RWPE2 (cell line): ENCODE measurements around the gene AKAP6.

Experiments
- ATAC-seq: fragments of 200-7000 bp; cut with Tn5 transposase; 3 replicates; pipeline ENCODE4 v1.9.1; 2021; ENCODE audit warnings: low read depth
- DNase-seq: peaks from one replicate; pipeline ENCODE4 v3.0.0-alpha.2; 2020; ENCODE audit warnings: low spot score
- H3K27ac ChIP-seq: fragments of 450-650 bp; 2 replicates; pipeline ENCODE4 v1.5.1; 2017; ENCODE audit warnings: mild to moderate bottlenecking; ENCODE audit not compliant: poor library complexity, severe bottlenecking
- H3K27me3 ChIP-seq: fragments of 250-450 bp; sonication (Bioruptor Pico); 2 replicates; pipeline ENCODE4 v1.5.1; 2021; ENCODE audit warnings: mild to moderate bottlenecking, moderate library complexity; ENCODE audit not compliant: insufficient read depth, poor library complexity, severe bottlenecking
- H3K36me3 ChIP-seq: fragments of 250-450 bp; sonication (Bioruptor Pico); 2 replicates; pipeline ENCODE4 v1.5.1; 2020; ENCODE audit warnings: low read depth, mild to moderate bottlenecking, moderate library complexity
- H3K4me1 ChIP-seq: fragments of 250-450 bp; sonication (Bioruptor Pico); 2 replicates; pipeline ENCODE4 v1.5.1; 2021; ENCODE audit warnings: mild to moderate bottlenecking, moderate library complexity; ENCODE audit not compliant: insufficient read depth, poor library complexity, severe bottlenecking
- H3K4me3 ChIP-seq: fragments of 250-450 bp; sonication (Bioruptor Pico); 2 replicates; pipeline ENCODE4 v1.5.1; 2021; ENCODE audit warnings: mild to moderate bottlenecking, moderate library complexity; ENCODE audit not compliant: severe bottlenecking
- H3K9me3 ChIP-seq: fragments of 250-450 bp; sonication (Bioruptor Pico); 2 replicates; pipeline ENCODE4 v1.5.1; 2021; ENCODE audit warnings: mild to moderate bottlenecking, moderate library complexity; ENCODE audit not compliant: severe bottlenecking
- TF ChIP-seq, protein P1 (sequence below): fragments of 450-650 bp; IDR thresholded peaks from one replicate; pipeline ENCODE4 v1.5.1; 2017; ENCODE audit warnings: mild to moderate bottlenecking, moderate library complexity; ENCODE audit not compliant: poor library complexity, severe bottlenecking

The AKAP6 gene

GRCh38 chr14:32827514-32827913 is 498.4 kb downstream of the AKAP6 start:
- Histone ChIP-seq H3K4me1 (peaks cover 10% of the 10 kb centered on the region), H3K27ac (no peak overlapping the region), H3K9me3 (no peaks in the 10 kb centered on the region), H3K27me3 (no peaks in the 10 kb centered on the region), H3K4me3 (no peak overlapping the region), H3K36me3 (no peaks in the 10 kb centered on the region)
- TF ChIP-seq, protein P1, sequence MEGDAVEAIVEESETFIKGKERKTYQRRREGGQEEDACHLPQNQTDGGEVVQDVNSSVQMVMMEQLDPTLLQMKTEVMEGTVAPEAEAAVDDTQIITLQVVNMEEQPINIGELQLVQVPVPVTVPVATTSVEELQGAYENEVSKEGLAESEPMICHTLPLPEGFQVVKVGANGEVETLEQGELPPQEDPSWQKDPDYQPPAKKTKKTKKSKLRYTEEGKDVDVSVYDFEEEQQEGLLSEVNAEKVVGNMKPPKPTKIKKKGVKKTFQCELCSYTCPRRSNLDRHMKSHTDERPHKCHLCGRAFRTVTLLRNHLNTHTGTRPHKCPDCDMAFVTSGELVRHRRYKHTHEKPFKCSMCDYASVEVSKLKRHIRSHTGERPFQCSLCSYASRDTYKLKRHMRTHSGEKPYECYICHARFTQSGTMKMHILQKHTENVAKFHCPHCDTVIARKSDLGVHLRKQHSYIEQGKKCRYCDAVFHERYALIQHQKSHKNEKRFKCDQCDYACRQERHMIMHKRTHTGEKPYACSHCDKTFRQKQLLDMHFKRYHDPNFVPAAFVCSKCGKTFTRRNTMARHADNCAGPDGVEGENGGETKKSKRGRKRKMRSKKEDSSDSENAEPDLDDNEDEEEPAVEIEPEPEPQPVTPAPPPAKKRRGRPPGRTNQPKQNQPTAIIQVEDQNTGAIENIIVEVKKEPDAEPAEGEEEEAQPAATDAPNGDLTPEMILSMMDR, result no peak
- DNase-seq (no peak), ATAC-seq (no peak)

- ATAC-seq (no peak), DNase-seq (no peak)
- Histone ChIP-seq H3K27me3 (peaks cover 8% of the 10 kb centered on the region), H3K4me1 (no peaks in the 10 kb centered on the region), H3K36me3 (no peaks in the 10 kb centered on the region), H3K4me3 (no peak overlapping the region), H3K9me3 (no peaks in the 10 kb centered on the region), H3K27ac (no peak overlapping the region)
- TF ChIP-seq, protein P1, result no peak
Observed at GRCh38 chr14:32835924-32836323, 506.8 kb downstream of the AKAP6 start.

DNA sequence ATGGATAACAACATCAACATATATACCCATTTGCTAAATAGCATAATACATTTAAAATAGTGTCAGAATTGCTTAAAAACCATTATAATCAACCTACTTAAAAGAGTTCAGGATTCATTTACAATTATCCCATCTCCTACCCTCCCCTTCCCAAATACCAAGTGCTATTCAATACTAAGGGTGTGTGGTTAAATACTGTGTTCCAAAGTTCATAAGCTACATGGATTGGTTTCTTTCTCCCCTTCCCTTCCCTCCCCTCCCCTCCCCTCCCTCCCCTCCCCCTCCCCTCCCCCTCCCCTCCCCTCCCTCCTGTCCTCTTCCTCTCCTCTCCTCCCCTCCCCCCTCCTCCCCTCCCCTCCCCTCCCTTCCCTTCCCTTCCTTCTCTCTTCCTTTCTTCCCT is 512.6 kb downstream of the AKAP6 start:
- Histone ChIP-seq H3K27me3 (peaks cover 10% of the 10 kb centered on the region), H3K36me3 (no peaks in the 10 kb centered on the region), H3K4me1 (no peaks in the 10 kb centered on the region), H3K4me3 (no peak overlapping the region), H3K27ac (no peak overlapping the region), H3K9me3 (no peaks in the 10 kb centered on the region)
- TF ChIP-seq, protein P1, result no peak
- ATAC-seq (no peak), DNase-seq (no peak)

DNA sequence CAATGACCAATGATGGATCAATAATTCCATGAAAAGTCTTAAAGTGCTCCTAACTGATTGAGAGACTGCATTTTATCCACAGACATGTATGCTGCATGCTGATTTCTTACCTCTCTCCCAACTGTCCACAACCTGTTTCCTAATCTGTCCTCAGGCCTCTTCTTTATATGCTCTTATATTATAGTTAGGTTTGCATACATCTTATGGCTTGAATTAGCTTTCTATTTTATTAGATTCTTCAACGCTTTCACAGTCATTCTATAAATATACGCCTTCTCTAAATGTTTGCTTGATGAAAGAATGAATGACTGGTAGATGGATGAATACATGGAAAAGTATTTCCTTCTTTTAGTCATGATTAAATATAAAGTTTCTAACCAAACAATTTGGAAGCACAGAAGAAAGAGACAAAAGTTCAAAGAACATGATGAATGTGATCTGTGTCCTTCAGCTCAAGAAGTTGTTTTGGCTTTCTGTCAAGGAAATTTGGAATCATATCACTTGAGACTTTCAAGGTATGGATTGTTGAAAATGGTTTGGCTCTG is 517.8 kb downstream of the AKAP6 start:
- DNase-seq, result no peak
- no peaks in the 10 kb centered on the region for H3K9me3 ChIP-seq
- H3K36me3 ChIP-seq, result no peaks in the 10 kb centered on the region
- no peak for ATAC-seq
- no peaks in the 10 kb centered on the region for H3K4me1 ChIP-seq
- H3K27me3 ChIP-seq, result peaks cover 2% of the 10 kb centered on the region
- no peak overlapping the region for H3K27ac ChIP-seq
- TF ChIP-seq, protein P1, result no peak
- no peak overlapping the region for H3K4me3 ChIP-seq

DNA sequence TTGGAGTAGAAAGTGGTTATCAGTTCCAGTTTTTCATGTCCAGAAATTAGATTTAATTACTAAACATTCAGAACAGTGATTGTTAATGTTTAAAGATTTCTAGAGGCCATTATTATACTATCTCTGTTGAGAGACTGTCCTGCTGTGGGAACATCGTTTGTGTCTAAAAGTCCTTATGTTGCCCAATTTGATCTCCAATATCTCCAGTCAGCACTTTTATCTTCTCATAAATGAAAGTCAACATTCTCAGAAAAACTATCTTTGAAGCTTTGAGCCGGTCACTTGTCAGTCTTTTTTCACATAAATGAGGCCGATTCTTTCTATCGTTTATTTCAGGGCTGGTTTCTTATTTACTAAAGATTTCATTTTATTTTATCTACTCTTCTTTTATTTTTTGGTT is 518.8 kb downstream of the AKAP6 start:
- TF ChIP-seq, protein P1, result no peak
- H3K36me3 ChIP-seq, result no peaks in the 10 kb centered on the region
- no peaks in the 10 kb centered on the region for H3K4me1 ChIP-seq
- no peak overlapping the region for H3K27ac ChIP-seq
- no peaks in the 10 kb centered on the region for H3K9me3 ChIP-seq
- ATAC-seq (no peak), DNase-seq (no peak)
- H3K4me3 ChIP-seq, result no peak overlapping the region
- H3K27me3 ChIP-seq, result peaks cover 2% of the 10 kb centered on the region
